ENCODE results near the gene SYT7. TPM values are rescaled to one million over a fixed set of nuclear protein-coding genes. Genes with fewer than 3 reads are reported as not detected.
A peak's percentile ranks its signal among the peaks of the same experiment; 100 is the strongest.

The SYT7 gene
- total RNA-seq, 2 donors from 2014 or later: 8.6 to 12.2 TPM

GRCh38 chr11:61543606-61544306, 37.1 kb downstream of the SYT7 start:
- H3K4me1 ChIP-seq: no peaks in the 10 kb centered on the region
- WGBS, 2 donors: 89% methylated on average over 2 to 4 of the region's 4 CpGs
- TF ChIP-seq CTCF (IDR thresholded peaks at IDR 0.05): no peak
- no peak for TF ChIP-seq POLR2A (IDR thresholded peaks at IDR 0.05)
- H3K9me3 ChIP-seq: no peaks in the 10 kb centered on the region
- H3K36me3 ChIP-seq (replicated peaks in 1 of 2; ENCODE audit: insufficient read depth in 1 of 2, low read depth in 2 of 2): no peaks in the 10 kb centered on the region
- ATAC-seq: no peak
- no peak overlapping the region for H3K4me3 ChIP-seq
- H3K27me3 ChIP-seq: no peaks in the 10 kb centered on the region
- intact Hi-C loops (cut with DNase I): no loop called here
- H3K27ac ChIP-seq: no peak overlapping the region
- DNase-seq: no peak

GRCh38 chr11:61542705-61543104, 38.2 kb downstream of the SYT7 start:
- no peak for ATAC-seq
- no peak overlapping the region for H3K4me3 ChIP-seq
- no peaks in the 10 kb centered on the region for H3K36me3 ChIP-seq (replicated peaks in 1 of 2; ENCODE audit: insufficient read depth in 1 of 2, low read depth in 2 of 2)
- intact Hi-C loops (cut with DNase I): no loop called here
- DNase-seq: no peak
- H3K9me3 ChIP-seq: no peaks in the 10 kb centered on the region
- 83 to 91% methylated on average over 9 to 15 of the region's 16 CpGs for WGBS, 2 donors
- TF ChIP-seq POLR2A (IDR thresholded peaks at IDR 0.05) (no peak), CTCF (IDR thresholded peaks at IDR 0.05) (no peak)
- no peak overlapping the region for H3K27ac ChIP-seq
- H3K4me1 ChIP-seq: no peaks in the 10 kb centered on the region
- no peaks in the 10 kb centered on the region for H3K27me3 ChIP-seq

GRCh38 chr11:61542024-61542461, 38.8 kb downstream of the SYT7 start:
- intact Hi-C loops (cut with DNase I): no loop called here
- DNase-seq (peak in 1 of 4 donors; percentile 30), ATAC-seq (no peak)
- TF ChIP-seq POLR2A (IDR thresholded peaks at IDR 0.05): no peak
- no peak for TF ChIP-seq CTCF (IDR thresholded peaks at IDR 0.05)
- H3K36me3 ChIP-seq (replicated peaks in 1 of 2; ENCODE audit: insufficient read depth in 1 of 2, low read depth in 2 of 2): no peaks in the 10 kb centered on the region
- H3K27ac ChIP-seq: no peak overlapping the region
- no peaks in the 10 kb centered on the region for H3K9me3 ChIP-seq
- H3K27me3 ChIP-seq: no peaks in the 10 kb centered on the region
- no peak overlapping the region for H3K4me3 ChIP-seq
- no peaks in the 10 kb centered on the region for H3K4me1 ChIP-seq
- 43 to 57% methylated on average over 3 to 8 of the region's 19 CpGs for WGBS, 2 donors

- no peak for TF ChIP-seq POLR2A (IDR thresholded peaks at IDR 0.05)
- TF ChIP-seq CTCF (IDR thresholded peaks at IDR 0.05): no peak
- no peak for ATAC-seq
Observed at GRCh38 chr11:61541598-61541997, 39.3 kb downstream of the SYT7 start.

GRCh38 chr11:61540528-61540927, 40.3 kb downstream of the SYT7 start:
- no peak for ATAC-seq
- no peak for TF ChIP-seq POLR2A (IDR thresholded peaks at IDR 0.05)
- Histone ChIP-seq H3K9me3 (no peaks in the 10 kb centered on the region), H3K4me1 (no peaks in the 10 kb centered on the region), H3K27me3 (no peaks in the 10 kb centered on the region), H3K4me3 (no peak overlapping the region), H3K27ac (no peak overlapping the region), H3K36me3 (replicated peaks in 1 of 2; ENCODE audit: insufficient read depth in 1 of 2, low read depth in 2 of 2) (no peaks in the 10 kb centered on the region)
- whole genome bisulfite sequencing, 2 donors: 53 to 61% methylated on average over 7 to 9 of the region's 9 CpGs
- no peak for DNase-seq
- intact Hi-C loops (cut with DNase I): no loop called here

More at GRCh38 chr11:61541598-61541997, 39.3 kb downstream of the SYT7 start:
- no peaks in the 10 kb centered on the region for H3K4me1 ChIP-seq
- no peak overlapping the region for H3K27ac ChIP-seq
- DNase-seq: no peak
- H3K4me3 ChIP-seq: no peak overlapping the region
- intact Hi-C loops (cut with DNase I): no loop called here
- H3K9me3 ChIP-seq: no peaks in the 10 kb centered on the region
- H3K27me3 ChIP-seq: no peaks in the 10 kb centered on the region
- no peaks in the 10 kb centered on the region for H3K36me3 ChIP-seq (replicated peaks in 1 of 2; ENCODE audit: insufficient read depth in 1 of 2, low read depth in 2 of 2)
- WGBS, 2 donors: 32 to 37% methylated on average over 3 of the region's 3 CpGs
